SK-N-SH (cell line): ENCODE results near the gene CILP. TPM values are rescaled to one million over a fixed set of nuclear protein-coding genes. Genes with fewer than 3 reads are reported as not detected.

ENCODE experiments used
- CTCF ChIA-PET: fragments of 300-600, 350-600 bp; formaldehyde crosslinking; extraction: SDS; loops from one replicate; lab custom pipeline; 2021; lab: Yijun Ruan, JAX
- POLR2A ChIA-PET: fragments of 350-600 bp; sonication (Branson Sonifier 250); formaldehyde crosslinking; extraction: SDS; loops from one replicate; lab custom pipeline; 2020; ENCODE audit warnings: antibody characterized with exemption, inconsistent platforms; lab: Yijun Ruan, JAX
- DNase-seq: peaks from one replicate; pipeline ENCODE4 v3.0.0; 2012
- H2AFZ ChIP-seq: fragments of 200-600 bp; sonication (generic); 2 replicates; pipeline ENCODE4 v1.8.1; 2016; ENCODE audit warnings: antibody characterized with exemption, mild to moderate bottlenecking, low read depth
- H3F3A ChIP-seq: fragments of 200-600 bp; sonication (generic); replicated peaks from 2 replicates; pipeline ENCODE3; 2016; ENCODE audit warnings: antibody characterized with exemption, mild to moderate bottlenecking; ENCODE audit not compliant: insufficient read depth
- H3K27ac ChIP-seq, 2 experiments: fragments of 200-500 bp in 1 of 2; fragments of 200-600 bp in 1 of 2; sonication (Bioruptor generic) in 1 of 2; sonication (generic), shearing (Covaris generic) in 1 of 2; 2 replicates each; pipeline versions ENCODE4 v1.5.1 to v1.6.1; 2014 to 2016; ENCODE audit warnings: low read depth in 2 of 2, inconsistent platforms in 1 of 2, low read length in 1 of 2, mild to moderate bottlenecking in 1 of 2, mixed read lengths in 1 of 2
- H3K27me3 ChIP-seq: fragments of 200-600 bp; sonication (generic), shearing (Covaris generic); 2 replicates; pipeline ENCODE4 v1.6.1; 2016; ENCODE audit warnings: mixed run types; ENCODE audit not compliant: insufficient read depth
- H3K36me3 ChIP-seq, 2 experiments: fragments of 200-500 bp in 1 of 2; fragments of 200-600 bp in 1 of 2; sonication (Bioruptor generic) in 1 of 2; sonication (generic) in 1 of 2; replicated peaks in 1 of 2; 2 replicates each; pipeline versions ENCODE3 to v1.5.1; 2014 to 2016; ENCODE audit warnings: low read length in 1 of 2, mild to moderate bottlenecking in 1 of 2; ENCODE audit not compliant: insufficient read depth in 2 of 2, control insufficient read depth in 1 of 2
- H3K4me1 ChIP-seq, 2 experiments: fragments of 200-500 bp in 1 of 2; fragments of 200-600 bp in 1 of 2; sonication (Bioruptor generic) in 1 of 2; sonication (generic), shearing (Covaris generic) in 1 of 2; 2 replicates each; pipeline versions ENCODE4 v1.5.1 to v1.6.1; 2014 to 2016; ENCODE audit warnings: low read depth in 1 of 2, low read length in 1 of 2, mixed run types in 1 of 2; ENCODE audit not compliant: insufficient read depth in 2 of 2, control insufficient read depth in 1 of 2
- H3K4me2 ChIP-seq: fragments of 200-600 bp; sonication (generic), shearing (Covaris generic); 2 replicates; pipeline ENCODE4 v1.6.1; 2017; ENCODE audit warnings: mixed run types
- H3K4me3 ChIP-seq, 2 experiments: fragments of 200-500 bp in 1 of 2; fragments of 200-600 bp in 1 of 2; sonication (Bioruptor generic) in 1 of 2; sonication (generic), shearing (Covaris generic) in 1 of 2; 2 replicates each; pipeline versions ENCODE4 v1.5.1 to v1.8.1; 2014 to 2016; ENCODE audit warnings: low read depth in 2 of 2, inconsistent platforms in 1 of 2, low read length in 1 of 2, mild to moderate bottlenecking in 1 of 2, mixed read lengths in 1 of 2, moderate library complexity in 1 of 2
- H3K79me2 ChIP-seq: fragments of 200-600 bp; sonication (generic); 2 replicates; pipeline ENCODE4 v1.8.1; 2017; ENCODE audit warnings: mild to moderate bottlenecking; ENCODE audit not compliant: insufficient read depth
- H3K9ac ChIP-seq: fragments of 200-600 bp; sonication (generic); 2 replicates; pipeline ENCODE4 v1.6.1; 2017; ENCODE audit warnings: mixed run types
- H3K9me2 ChIP-seq: fragments of 200-600 bp; sonication (generic); 2 replicates; pipeline ENCODE4 v1.6.1; 2017; ENCODE audit warnings: mixed run types
- H3K9me3 ChIP-seq: fragments of 200-600 bp; sonication (generic); 2 replicates; pipeline ENCODE4 v1.6.1; 2017; ENCODE audit warnings: mixed run types, mild to moderate bottlenecking, moderate library complexity
- H4K20me1 ChIP-seq: fragments of 200-600 bp; sonication (generic); 2 replicates; pipeline ENCODE4 v1.6.1; 2017; ENCODE audit warnings: mild to moderate bottlenecking, mixed run types; ENCODE audit not compliant: insufficient read depth
- EZH2phosphoT487 ChIP-seq: fragments of 200-600 bp; sonication (generic); IDR thresholded peaks from 2 replicates; pipeline ENCODE4 v1.6.1; 2017; ENCODE audit warnings: low read depth, mixed run types, mild to moderate bottlenecking, antibody characterized with exemption, moderate library complexity, borderline replicate concordance
- FOSL2 ChIP-seq: IDR thresholded peaks from 2 replicates; pipeline ENCODE4 v1.4.0; 2012; ENCODE audit warnings: low read depth, mild to moderate bottlenecking, moderate library complexity, borderline replicate concordance
- IRF3 ChIP-seq: fragments of 150-350 bp; IDR thresholded peaks from 2 replicates; pipeline ENCODE4 v1.6.1; 2016; ENCODE audit warnings: mild to moderate bottlenecking, low read depth, low read length
- MXI1 ChIP-seq: IDR thresholded peaks from 2 replicates; pipeline ENCODE4 v1.6.1; 2012; ENCODE audit warnings: mild to moderate bottlenecking, low read depth, low read length, improper control_type of control experiment
- PBX3 ChIP-seq: IDR thresholded peaks from 2 replicates; pipeline ENCODE4; 2012
- RAD21 ChIP-seq: IDR thresholded peaks from 2 replicates; pipeline ENCODE4 v1.6.1; 2012; ENCODE audit warnings: mild to moderate bottlenecking, low read length
- RCOR1 ChIP-seq: fragments of 150-350 bp; IDR thresholded peaks from 2 replicates; pipeline ENCODE4 v1.6.1; 2017; ENCODE audit warnings: antibody characterized with exemption, low read length
- TCF12 ChIP-seq: IDR thresholded peaks from 2 replicates; pipeline ENCODE4 v1.4.0; 2012
- ZBTB33 ChIP-seq: IDR thresholded peaks from 2 replicates; pipeline ENCODE4 v1.4.0; 2012; ENCODE audit warnings: low read depth, borderline replicate concordance
- WGBS: methylation state at CpG from one replicate; pipeline ENCODE4 v1.1.6; 2017; ENCODE audit warnings: low lambda C conversion rate; 5-methylcytosine and 5-hydroxymethylcytosine counted together
- polyA plus RNA-seq, 3 experiments: library from polyadenylated mRNA; depleted of rRNA; stranded (reverse); fragments of >200 nt; gene quantifications; 2 replicates each; pipeline ENCODE4 v1.2.3, GENCODE V29; 2012

The CILP gene
- polyA plus RNA-seq, 1 of the 3 experiments (the other 2 are of a cell fraction): 0.03 TPM

GRCh38 chr15:65197337-65197645 lies 14.0 kb downstream of the CILP start:
- ChIA-PET CTCF (no interaction called here), POLR2A (no interaction called here)
- WGBS: 90% methylated on average over 8 of the region's 8 CpGs

More at GRCh38 chr15:65197337-65197645, 14.0 kb downstream of the CILP start:
- Histone ChIP-seq H3K9me3 (no peaks in the 10 kb centered on the region), H3K9ac (no peak overlapping the region), H3K4me3 (no peak overlapping the region), H3K4me2 (no peak overlapping the region), H3K27ac (no peak overlapping the region), H3K27me3 (no peaks in the 10 kb centered on the region; the same call in 1 of the 2 replicates), H3K36me3 (no peaks in the 10 kb centered on the region), H4K20me1 (no peaks in the 10 kb centered on the region), H3K9me2 (no peaks in the 10 kb centered on the region), H2AFZ (no peak overlapping the region), H3F3A (no peaks in the 10 kb centered on the region), H3K79me2 (no peaks in the 10 kb centered on the region), H3K4me1 (peaks cover 0 to 2% of the 10 kb centered on the region in 2 experiments; a peak in 1 of 4 replicates)
- TF ChIP-seq RCOR1: no peak
- TF ChIP-seq PBX3: no peak
- TF ChIP-seq FOSL2: no peak
- TF ChIP-seq IRF3: no peak
- no peak for TF ChIP-seq ZBTB33
- no peak for TF ChIP-seq TCF12
- no peak for TF ChIP-seq MXI1
- TF ChIP-seq RAD21: no peak
- TF ChIP-seq EZH2phosphoT487: no peak
- no peak for DNase-seq
